Transverse colon (tissue), 4 donors: ENCODE results near the gene UPK1B. TPM values are rescaled to one million over a fixed set of nuclear protein-coding genes. Genes with fewer than 3 reads are reported as not detected.

Experiments used
- DNase-seq: peaks from one replicate; pipeline ENCODE4 v3.0.0-alpha.2; 2019
- H3K27ac ChIP-seq, 4 donors: fragments of 200-600 bp; sonication (generic); 2 replicates each; pipeline ENCODE4 v1.5.1; 2016 to 2018; ENCODE audit warnings: inconsistent platforms in 4 of 4
- H3K27me3 ChIP-seq: fragments of 200-600 bp; sonication (generic); 2 replicates; pipeline ENCODE4 v1.5.1; 2017; ENCODE audit warnings: inconsistent platforms
- H3K36me3 ChIP-seq, 4 donors: fragments of 200-600 bp; sonication (generic); 2 replicates each; pipeline ENCODE4 v1.5.1; 2017 to 2019; ENCODE audit warnings: inconsistent platforms in 4 of 4
- H3K4me1 ChIP-seq, 4 donors: fragments of 200-600 bp; sonication (generic); 2 replicates each; pipeline ENCODE4 v1.5.1; 2017 to 2020; ENCODE audit warnings: inconsistent platforms in 4 of 4
- H3K4me3 ChIP-seq, 4 donors: fragments of 200-600 bp; sonication (generic); 1 replicate in 1 of 4; 2 replicates in 3 of 4; pipeline versions ENCODE4 v1.5.1 to v1.6.1; 2017 to 2019; ENCODE audit warnings: inconsistent platforms in 4 of 4
- H3K9me3 ChIP-seq, 2 donors: fragments of 200-600 bp; sonication (generic); 2 replicates each; pipeline ENCODE4 v1.5.1; 2017 to 2019; ENCODE audit warnings: inconsistent platforms in 2 of 2
- CTCF ChIP-seq, 5 experiments: fragments of 200-600 bp in 3 of 5; fragments of 450-650 bp in 2 of 5; sonication (generic) in 3 of 5; IDR thresholded peaks; 1 replicate in 2 of 5; 2 replicates in 3 of 5; pipeline ENCODE4 v1.5.1; 2016 to 2017; ENCODE audit warnings: antibody characterized with exemption in 5 of 5, inconsistent platforms in 3 of 5, mild to moderate bottlenecking in 2 of 5, moderate library complexity in 1 of 5
- EP300 ChIP-seq: sonication (generic); formaldehyde crosslinking; IDR thresholded peaks from one replicate; pipeline ENCODE4 v1.6.1; 2017; ENCODE audit warnings: antibody characterized with exemption, low read depth
- POLR2A ChIP-seq: fragments of 450-650 bp; IDR thresholded peaks from one replicate; pipeline ENCODE4 v1.6.1; 2016; ENCODE audit warnings: antibody characterized with exemption, mild to moderate bottlenecking, moderate library complexity
- POLR2AphosphoS5 ChIP-seq, 3 donors: sonication (generic); formaldehyde crosslinking; IDR thresholded peaks; one replicate each; pipeline ENCODE4 v1.6.1; 2016; ENCODE audit warnings: antibody characterized with exemption in 3 of 3
- WGBS, 2 donors: methylation state at CpG; one replicate each; pipeline ENCODE4 v1.1.5; 2018; ENCODE audit warnings: low coverage in 1 of 2; 5-methylcytosine and 5-hydroxymethylcytosine counted together
- in situ Hi-C, 4 donors: fragments of 200-750 bp; cut with MboI; loops; one replicate each; pipeline versions ENCODE4 v1.15.0 to v1.15.1; 2017; ENCODE audit warnings: low sequenced_read_pairs in 3 of 4, low pct_ligation_motif_present in 1 of 4, low pct_unique_long_range_greater_than_20kb in 1 of 4
- intact Hi-C: fragments of 100-400 bp; cut with DNase I; formaldehyde crosslinking; loops from one replicate; pipeline ENCODE4 v1.15.1; 2023; ENCODE audit warnings: low total_unique reads
- total RNA-seq, 4 donors: library from RNA; depleted of rRNA; stranded (reverse); fragments of >200 nt; gene quantifications; one replicate each; pipeline ENCODE4 v1.1.0, GENCODE V29; 2016

The UPK1B gene
- total RNA-seq, 4 donors from 2014 or later = 0.95 TPM; not detected in 3

- WGBS, 2 donors = 64 to 71% methylated on average over 10 of the region's 10 CpGs
- H3K4me3 ChIP-seq = no peak overlapping the region
- peak; percentile 56 for DNase-seq
- no peaks in the 10 kb centered on the region for H3K36me3 ChIP-seq
- intact Hi-C loops = no loop called here
- in situ Hi-C loops = no loop called here
- H3K27ac ChIP-seq = peak overlapping the region; percentile 30 to 55 (median 36)
- TF ChIP-seq CTCF (IDR thresholded peaks at IDR 0.05) (no peak), EP300 (no peak), POLR2AphosphoS5 (IDR thresholded peaks at IDR 0.05) (no peak), POLR2A (no peak)
- no peaks in the 10 kb centered on the region for H3K27me3 ChIP-seq
- H3K9me3 ChIP-seq = no peaks in the 10 kb centered on the region
- H3K4me1 ChIP-seq = peaks cover 0 to 12% (median 0%) of the 10 kb centered on the region in 4 donors
These were observed 2.7 kb downstream of the UPK1B start for GRCh38 chr3:119175872-119176756.

- H3K4me3 ChIP-seq = no peak overlapping the region
- H3K9me3 ChIP-seq = no peaks in the 10 kb centered on the region
- peaks cover 0 to 12% (median 0%) of the 10 kb centered on the region in 4 donors for H3K4me1 ChIP-seq
- no peak for TF ChIP-seq CTCF (IDR thresholded peaks at IDR 0.05)
- no peak for TF ChIP-seq POLR2AphosphoS5 (IDR thresholded peaks at IDR 0.05)
- no peak for TF ChIP-seq EP300
- TF ChIP-seq POLR2A = no peak
- 67 to 80% methylated on average over 3 to 4 of the region's 4 CpGs for WGBS, 2 donors
- H3K36me3 ChIP-seq = no peaks in the 10 kb centered on the region
- H3K27me3 ChIP-seq = no peaks in the 10 kb centered on the region
- H3K27ac ChIP-seq = peak overlapping the region in 3 of 4 donors; percentile 14 to 55 (median 31)
- DNase-seq = no peak
- in situ Hi-C loops (no loop called here), intact Hi-C loops (no loop called here)
These were observed 3.4 kb downstream of the UPK1B start for GRCh38 chr3:119176778-119177177.

GRCh38 chr3:119177321-119177720 is 3.9 kb downstream of the UPK1B start:
- in situ Hi-C loops = no loop called here
- Histone ChIP-seq H3K9me3 (no peaks in the 10 kb centered on the region), H3K27ac (no peak overlapping the region), H3K36me3 (no peaks in the 10 kb centered on the region), H3K27me3 (no peaks in the 10 kb centered on the region), H3K4me3 (no peak overlapping the region), H3K4me1 (peaks cover 0 to 12% (median 0%) of the 10 kb centered on the region in 4 donors)
- 62 to 77% methylated on average over 3 to 4 of the region's 4 CpGs for WGBS, 2 donors
- DNase-seq = no peak
- intact Hi-C loops = no loop called here
- TF ChIP-seq POLR2AphosphoS5 (IDR thresholded peaks at IDR 0.05) (no peak), EP300 (no peak), POLR2A (no peak), CTCF (IDR thresholded peaks at IDR 0.05) (no peak)

- Histone ChIP-seq H3K4me3 (no peak overlapping the region), H3K36me3 (no peaks in the 10 kb centered on the region), H3K27me3 (no peaks in the 10 kb centered on the region), H3K9me3 (no peaks in the 10 kb centered on the region), H3K4me1 (peaks cover 0 to 2% (median 0%) of the 10 kb centered on the region in 4 donors), H3K27ac (no peak overlapping the region)
- WGBS, 2 donors = 68% methylated on average over 3 of the region's 3 CpGs; no CpG with 5 or more reads in 1 of the 2 donors
- TF ChIP-seq POLR2AphosphoS5 (IDR thresholded peaks at IDR 0.05) (no peak), CTCF (IDR thresholded peaks at IDR 0.05) (no peak), POLR2A (no peak), EP300 (no peak)
- intact Hi-C loops = no loop called here
- in situ Hi-C loops = no loop called here
- DNase-seq = no peak
These were observed 8.4 kb downstream of the UPK1B start for GRCh38 chr3:119181765-119182164.
